Lower leg skin (tissue), 3 donors: ENCODE data around the gene CPSF6.

Experiments used
- POLR2A ChIP-seq, 2 donors: fragments of 450-650 bp; IDR thresholded peaks; one replicate each; pipeline ENCODE4 v1.6.1; 2016 to 2017; ENCODE audit warnings: antibody characterized with exemption in 2 of 2, mild to moderate bottlenecking in 1 of 2, moderate library complexity in 1 of 2
- TF ChIP-seq, protein P1 (sequence below), 3 donors: fragments of 450-650 bp; IDR thresholded peaks; one replicate each; pipeline ENCODE4 v1.5.1; 2016; ENCODE audit warnings: antibody characterized with exemption in 3 of 3, mild to moderate bottlenecking in 3 of 3, moderate library complexity in 2 of 3

DNA sequence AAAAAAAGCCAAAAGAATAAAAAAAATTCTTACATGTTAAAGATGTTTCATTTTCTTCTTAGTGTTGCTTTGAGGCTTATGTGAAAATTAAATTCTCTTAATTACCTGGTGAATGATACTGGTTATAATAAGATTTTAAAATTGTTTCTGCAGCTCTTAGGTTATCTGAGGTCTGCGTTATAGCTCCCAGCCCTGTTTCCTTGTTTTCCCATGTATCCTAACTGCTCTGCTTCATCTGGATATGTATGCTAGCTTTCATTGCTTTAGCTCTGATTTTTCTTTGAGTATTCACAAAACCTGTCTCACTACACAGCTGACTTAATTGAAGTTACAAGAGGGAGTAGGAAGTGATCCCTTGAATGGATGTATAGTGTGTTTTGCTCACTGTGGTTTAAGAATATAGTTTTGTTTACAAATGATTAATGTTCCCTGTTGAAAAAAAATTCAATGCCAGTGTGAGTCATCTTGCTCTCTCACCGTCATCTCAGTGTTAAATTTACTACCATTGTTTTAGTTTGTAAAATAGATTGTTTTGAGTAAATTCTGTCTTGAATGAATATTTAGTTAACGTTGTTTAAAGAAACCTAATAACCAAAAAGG lies 26.8 kb downstream of the CPSF6 start:
- TF ChIP-seq, protein P1, sequence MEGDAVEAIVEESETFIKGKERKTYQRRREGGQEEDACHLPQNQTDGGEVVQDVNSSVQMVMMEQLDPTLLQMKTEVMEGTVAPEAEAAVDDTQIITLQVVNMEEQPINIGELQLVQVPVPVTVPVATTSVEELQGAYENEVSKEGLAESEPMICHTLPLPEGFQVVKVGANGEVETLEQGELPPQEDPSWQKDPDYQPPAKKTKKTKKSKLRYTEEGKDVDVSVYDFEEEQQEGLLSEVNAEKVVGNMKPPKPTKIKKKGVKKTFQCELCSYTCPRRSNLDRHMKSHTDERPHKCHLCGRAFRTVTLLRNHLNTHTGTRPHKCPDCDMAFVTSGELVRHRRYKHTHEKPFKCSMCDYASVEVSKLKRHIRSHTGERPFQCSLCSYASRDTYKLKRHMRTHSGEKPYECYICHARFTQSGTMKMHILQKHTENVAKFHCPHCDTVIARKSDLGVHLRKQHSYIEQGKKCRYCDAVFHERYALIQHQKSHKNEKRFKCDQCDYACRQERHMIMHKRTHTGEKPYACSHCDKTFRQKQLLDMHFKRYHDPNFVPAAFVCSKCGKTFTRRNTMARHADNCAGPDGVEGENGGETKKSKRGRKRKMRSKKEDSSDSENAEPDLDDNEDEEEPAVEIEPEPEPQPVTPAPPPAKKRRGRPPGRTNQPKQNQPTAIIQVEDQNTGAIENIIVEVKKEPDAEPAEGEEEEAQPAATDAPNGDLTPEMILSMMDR (IDR thresholded peaks at IDR 0.05) = no peak
- TF ChIP-seq POLR2A (IDR thresholded peaks at IDR 0.05) = no peak
